Muscle of back (tissue), 11 donors: Measurements from ENCODE around the gene STARD10. TPM values are rescaled to one million over a fixed set of nuclear protein-coding genes. Genes with fewer than 3 reads are reported as not detected.
"Not testable (repeated sequence)": the region's sequence is repeated elsewhere in the genome, so short reads cannot be mapped to it uniquely, and the experiment has no call there.

ENCODE experiments used
- DNase-seq, 3 donors: peaks; one replicate each; pipeline versions ENCODE4 v3.0.0 to v3.0.0-alpha.2; 2013
- polyA plus RNA-seq, 10 donors: library from polyadenylated mRNA; unstranded; fragments of 120-200 nt; gene quantifications; one replicate each; pipeline ENCODE4 v1.2.1, GENCODE V29; 2013; ENCODE audit not compliant: insufficient read length in 10 of 10

The STARD10 gene
- polyA plus RNA-seq, 10 donors, result 36.9 to 68.3 (median 46.8) TPM

GRCh38 chr11:72812967-72813739 is 19.3 kb upstream of the STARD10 start:
- DNase-seq, result no peak

DNA sequence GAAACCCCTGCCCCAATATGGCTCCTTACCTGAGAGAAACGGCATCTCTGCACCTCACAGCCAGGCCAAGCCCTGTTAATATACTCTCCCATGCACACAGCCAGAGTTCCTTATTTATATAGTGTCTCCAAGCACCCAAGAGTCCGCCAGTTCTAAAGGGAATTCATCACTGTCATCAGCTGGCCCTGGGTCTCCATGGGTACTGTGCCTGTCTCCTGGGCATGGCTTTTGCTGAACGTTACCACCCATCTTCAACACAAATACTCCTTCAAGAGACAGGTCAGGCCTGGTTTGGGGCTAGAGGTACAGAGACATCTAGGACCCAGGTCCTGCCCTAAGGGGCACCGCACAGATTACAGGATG is 18.7 kb upstream of the STARD10 start:
- no peak for DNase-seq

DNA sequence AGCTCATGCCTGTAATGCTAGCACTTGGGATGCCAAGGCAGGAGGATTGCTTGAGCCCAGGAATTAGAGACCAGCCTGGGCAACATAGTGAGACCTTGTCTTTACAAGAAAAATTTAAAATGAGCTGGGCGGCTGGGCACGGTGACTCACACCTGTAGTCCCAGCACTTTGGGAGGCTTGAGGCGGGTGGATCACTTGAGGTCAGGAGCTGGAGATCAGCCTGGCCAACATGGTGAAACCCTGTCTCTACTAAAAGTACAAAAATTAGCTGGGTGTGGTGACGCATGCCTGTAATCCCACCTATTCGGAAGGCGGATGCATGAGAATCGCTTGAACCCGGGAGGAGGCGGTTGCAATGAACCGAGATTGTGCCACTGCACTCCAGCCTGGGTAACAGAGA is 17.8 kb upstream of the STARD10 start:
- DNase-seq, result not testable (repeated sequence)

- DNase-seq, result no peak
These were observed 14.5 kb upstream of the STARD10 start for GRCh38 chr11:72808331-72808798.

GRCh38 chr11:72807792-72808191 is 13.9 kb upstream of the STARD10 start:
- DNase-seq, result no peak

GRCh38 chr11:72807021-72807693 is 13.3 kb upstream of the STARD10 start:
- DNase-seq, result no peak

DNA sequence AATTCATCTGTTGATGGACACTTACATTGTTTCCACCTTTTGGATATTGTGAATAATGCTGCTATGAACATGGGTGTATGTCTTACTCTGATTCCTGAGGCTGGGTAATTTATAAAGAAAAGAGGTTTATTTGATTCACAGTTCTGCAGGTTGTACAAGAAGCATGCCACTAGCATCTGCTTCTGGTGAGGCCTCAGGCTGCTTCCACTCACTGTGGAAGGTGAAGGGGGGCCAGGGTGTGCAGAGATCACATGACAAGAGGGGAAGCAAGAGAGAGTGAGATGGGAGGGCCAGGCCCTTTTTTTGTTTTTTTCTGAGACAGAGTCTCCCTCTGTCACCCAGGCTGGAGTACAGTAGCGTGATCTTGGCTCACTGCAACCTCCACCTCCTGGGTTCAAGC is 12.5 kb upstream of the STARD10 start:
- not testable (repeated sequence) for DNase-seq

- DNase-seq, result no peak
These were observed 11.4 kb upstream of the STARD10 start for GRCh38 chr11:72805216-72805615.

DNA sequence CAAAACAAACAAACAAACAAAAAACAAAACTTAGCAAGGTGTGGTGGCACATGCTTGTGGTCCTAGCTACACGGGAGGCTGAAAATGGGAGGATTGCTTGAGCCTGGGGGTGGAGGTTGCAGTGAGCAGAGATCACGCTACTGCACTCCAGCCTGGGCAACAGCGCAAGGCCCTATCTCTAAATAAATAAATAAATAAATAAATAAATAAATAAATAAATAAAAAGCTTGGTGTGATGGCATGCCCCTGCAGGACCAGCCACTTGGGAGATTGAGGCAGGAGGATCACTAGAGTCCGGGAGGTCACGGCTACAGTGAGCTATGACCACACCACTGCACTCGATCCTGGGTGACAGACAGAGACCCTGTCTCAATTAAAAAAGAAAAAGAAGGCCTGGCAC is 9.0 kb upstream of the STARD10 start:
- DNase-seq, result no peak

- no peak for DNase-seq
These were observed 5.6 kb upstream of the STARD10 start for GRCh38 chr11:72799441-72799840.

GRCh38 chr11:72798361-72798760 is 4.5 kb upstream of the STARD10 start:
- DNase-seq, result no peak

GRCh38 chr11:72793076-72793424 is 797 bp downstream of the STARD10 start:
- no peak for DNase-seq

DNA sequence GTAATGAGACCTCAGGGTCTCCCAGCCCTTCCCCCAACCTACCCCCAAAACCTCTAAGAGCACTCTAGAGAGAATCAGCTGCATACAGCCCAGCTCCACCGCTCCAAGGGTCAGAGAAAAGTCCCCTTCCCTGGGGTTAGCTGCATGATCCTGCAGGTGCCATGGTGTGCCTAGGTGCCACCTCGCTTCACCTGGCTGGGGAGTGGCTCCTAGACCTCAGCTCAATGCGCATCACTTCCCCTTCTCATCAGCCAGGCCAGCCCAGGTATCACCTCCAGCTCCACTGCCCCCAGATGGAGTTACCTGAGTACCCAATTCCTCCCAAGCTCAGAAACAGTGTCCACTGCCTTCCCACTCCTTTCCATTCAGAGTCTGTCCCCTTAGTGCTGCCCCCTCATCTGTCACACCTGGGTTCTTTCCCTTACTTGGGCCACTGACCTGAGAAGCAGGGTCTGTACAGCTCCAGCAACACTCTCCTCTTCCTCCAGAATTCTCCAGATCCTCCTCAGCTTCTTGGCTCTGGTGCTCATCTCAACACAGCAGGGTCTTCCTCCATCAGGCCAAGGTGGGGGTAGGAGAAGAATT is 1.3 kb downstream of the STARD10 start:
- DNase-seq, result no peak

DNA sequence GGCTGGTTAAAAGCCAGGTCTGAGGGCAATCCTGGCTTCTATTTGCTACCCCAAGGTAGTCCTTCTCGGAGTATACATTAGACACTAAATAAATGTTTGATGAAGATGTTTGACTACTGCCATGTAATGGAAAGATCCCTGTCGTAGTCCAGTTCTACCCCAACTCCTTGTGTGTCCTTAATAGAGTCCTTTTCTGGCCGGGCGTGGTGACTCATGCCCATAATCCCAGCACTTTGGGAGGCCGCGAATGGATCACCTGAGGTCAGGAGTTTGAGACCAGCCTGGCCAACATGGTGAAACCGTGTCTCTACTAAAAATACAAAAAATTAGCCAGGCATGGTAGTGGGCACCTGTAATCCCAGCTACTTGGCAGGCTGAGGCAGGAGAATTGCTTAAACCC is 2.6 kb downstream of the STARD10 start:
- DNase-seq, result not testable (repeated sequence)

DNA sequence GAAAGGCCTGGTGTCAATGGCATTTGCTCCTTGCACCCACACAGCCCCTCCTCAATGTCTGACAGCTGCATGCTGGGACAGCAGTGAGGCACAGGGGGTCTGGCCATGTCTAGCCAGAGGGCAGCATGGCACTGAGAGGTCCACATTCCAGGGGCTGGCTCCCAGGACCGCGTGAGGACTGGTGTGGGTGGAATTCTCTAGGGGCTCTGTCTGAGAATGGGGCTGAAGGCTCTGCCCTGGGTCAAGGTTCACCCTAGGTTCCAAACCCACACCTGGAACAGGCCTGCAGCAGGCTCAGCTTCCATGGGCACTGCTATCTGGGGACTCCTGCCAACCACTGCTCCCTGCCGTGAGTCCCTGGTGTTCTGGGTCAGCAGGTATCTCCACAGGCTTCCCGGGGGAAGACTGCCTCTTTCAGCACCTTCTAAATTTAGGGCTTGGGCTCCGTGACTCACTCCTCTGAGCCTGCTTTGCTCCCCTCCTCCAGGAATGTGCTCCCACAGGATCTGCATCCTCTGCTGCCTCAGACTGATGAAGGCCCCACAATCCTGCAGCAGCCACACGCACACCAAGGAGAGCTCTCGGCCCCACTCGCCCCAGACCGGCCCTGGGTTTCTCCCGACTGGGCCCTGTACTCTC is 4.2 kb downstream of the STARD10 start:
- DNase-seq, result peak in 1 of 3 donors; percentile 77

DNA sequence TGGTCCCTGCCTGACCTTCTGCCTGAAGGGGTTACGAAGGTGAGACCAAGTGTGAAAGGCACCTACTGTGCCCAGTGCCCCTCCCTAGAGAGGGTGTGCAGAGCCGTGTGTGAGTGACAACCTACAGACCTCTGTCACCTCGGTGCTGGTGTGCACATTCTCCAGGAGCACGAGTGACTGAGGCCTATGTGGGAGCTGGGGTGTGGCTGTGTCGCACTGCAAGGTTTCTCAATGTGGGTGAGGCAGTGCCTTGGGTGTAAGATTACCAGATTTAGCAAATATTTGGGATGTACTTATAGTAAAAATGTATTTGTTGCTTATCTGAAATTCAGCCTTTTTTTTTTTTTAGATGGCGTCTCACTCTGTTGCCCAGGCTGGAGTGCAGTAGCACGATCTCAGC is 5.6 kb downstream of the STARD10 start:
- DNase-seq, result no peak

DNA sequence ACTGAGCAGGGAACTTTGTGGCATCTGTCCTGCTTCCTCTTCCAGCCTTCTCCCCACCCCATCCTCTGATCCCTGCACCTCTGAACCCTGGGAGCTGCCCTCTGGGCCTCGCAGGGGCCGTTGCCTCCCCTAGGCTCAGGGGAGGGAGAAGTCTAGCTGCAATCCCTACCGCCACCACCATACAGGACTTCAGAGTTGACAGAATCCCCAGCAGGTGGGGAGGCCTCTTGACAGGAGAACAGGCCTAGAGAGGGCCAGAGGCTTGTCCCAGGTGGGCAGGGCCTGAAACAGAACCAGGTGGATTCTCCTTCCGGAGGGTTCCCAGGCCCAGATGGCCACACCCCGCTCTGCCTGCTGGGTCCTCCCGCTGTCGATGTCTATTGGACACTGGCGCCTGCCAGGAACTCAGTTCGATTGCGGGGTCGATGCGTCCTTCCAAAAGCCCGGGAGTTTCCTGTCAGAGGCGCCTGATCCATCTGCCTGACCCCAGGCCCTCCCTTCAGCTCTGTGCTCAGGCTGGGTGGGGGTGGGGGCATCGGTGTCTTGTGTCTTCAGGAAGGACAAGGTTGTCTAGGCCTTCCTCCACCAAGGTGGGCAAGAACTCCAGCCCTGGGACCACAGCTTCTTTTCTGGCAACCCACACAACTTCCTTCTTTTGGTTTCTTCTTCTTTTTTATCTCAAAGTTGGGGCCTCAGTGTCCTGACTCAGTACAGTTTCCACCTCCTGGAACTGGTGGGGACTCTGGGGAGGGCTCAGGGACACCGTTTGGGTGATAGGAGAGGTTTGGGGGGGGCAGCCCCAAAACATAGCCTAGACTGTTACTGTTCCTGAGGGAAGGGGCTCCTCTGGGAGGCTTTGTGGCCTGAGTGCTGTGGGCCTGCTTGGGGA is 6.4 kb downstream of the STARD10 start:
- DNase-seq, result no peak

DNA sequence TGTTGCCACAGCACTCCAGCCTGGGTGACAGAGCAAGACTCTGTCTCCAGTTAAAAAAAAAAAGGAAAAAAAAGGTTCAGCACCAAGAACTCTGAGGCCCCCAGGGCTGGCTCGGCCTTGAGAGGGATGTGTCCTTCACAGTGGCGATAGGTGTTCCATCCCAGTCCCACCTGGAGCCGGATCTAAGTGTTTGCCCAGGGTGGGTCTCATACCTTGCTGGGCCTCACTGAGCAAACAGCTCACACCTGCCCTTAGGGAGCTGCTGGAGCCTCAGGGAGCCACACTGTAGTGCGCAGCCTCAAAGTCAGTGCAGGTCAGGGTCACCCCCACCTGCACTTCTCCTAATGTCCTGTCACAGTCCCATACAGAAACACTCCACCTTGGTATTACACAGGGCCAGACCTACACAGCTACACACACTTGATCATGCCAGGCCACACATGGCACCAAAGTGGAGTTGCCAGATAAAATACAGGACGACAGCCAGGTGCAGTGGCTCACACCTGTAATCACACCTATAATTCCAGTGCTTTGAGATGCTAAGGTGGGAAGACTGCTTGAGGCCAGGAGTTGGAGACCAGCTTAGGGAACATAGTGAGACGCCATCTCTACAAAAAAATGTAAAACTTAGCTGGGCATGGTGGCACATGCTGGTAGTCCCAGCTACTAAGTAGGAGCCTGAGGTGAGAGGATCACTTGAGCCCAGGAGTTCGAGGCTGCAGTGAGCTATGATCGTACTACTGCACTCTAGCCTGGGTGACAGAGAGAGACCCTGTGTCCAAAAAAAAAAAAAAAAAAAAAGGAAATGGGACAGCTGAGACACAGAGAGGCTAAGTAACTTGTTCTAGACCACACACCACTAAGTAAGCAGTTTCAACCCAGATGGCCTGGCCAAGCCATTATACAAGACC is 7.3 kb downstream of the STARD10 start:
- DNase-seq, result no peak

DNA sequence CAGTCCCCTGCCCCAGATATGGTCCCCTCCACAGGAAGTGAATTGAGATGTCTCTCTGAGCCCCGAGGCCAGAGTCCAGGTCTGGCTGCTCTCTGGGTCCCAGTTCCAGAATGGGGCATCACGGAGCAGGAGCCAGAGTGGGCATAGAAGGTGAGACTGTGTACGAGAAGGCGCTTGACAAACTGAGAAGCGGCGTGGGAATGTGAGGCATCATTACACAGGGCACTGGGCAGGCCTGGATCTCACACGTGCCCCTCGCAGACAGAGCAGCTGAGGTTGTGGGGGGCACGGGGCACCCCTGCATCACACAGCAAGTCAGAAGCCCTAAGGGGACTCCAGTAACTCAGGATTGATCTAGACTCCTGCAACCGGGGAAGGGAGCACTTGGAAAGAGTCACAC is 9.2 kb downstream of the STARD10 start:
- no peak for DNase-seq

GRCh38 chr11:72783144-72783905 is 10.5 kb downstream of the STARD10 start:
- DNase-seq, result no peak
